HepG2 (cell line): Measurements from ENCODE around the gene TRIM66. TPM values are rescaled to one million over a fixed set of nuclear protein-coding genes. Genes with fewer than 3 reads are reported as not detected.

Experiments
- ATAC-seq: fragments of 200-7000 bp; cut with Tn5 transposase; 3 replicates; pipeline ENCODE4 v1.9.1; 2020; ENCODE audit warnings: mild to moderate bottlenecking, moderate library complexity
- BruUV-seq: library from RNA; stranded (reverse); fragments of 400-500 nt; replicated peaks from 2 replicates; lab custom pipeline; 2021; lab: Mats Ljungman, UMichigan
- CTCF ChIA-PET: fragments of 300-600 bp; formaldehyde crosslinking; extraction: SDS; loops from one replicate; lab custom pipeline; 2021; ENCODE audit warnings: low total read pairs, inconsistent platforms, low intra/inter-chr PET ratio; lab: Yijun Ruan, JAX
- POLR2A ChIA-PET: fragments of 350-600 bp; sonication (Branson Sonifier 250); formaldehyde crosslinking; loops from one replicate; lab custom pipeline; 2020; ENCODE audit warnings: antibody characterized with exemption, inconsistent platforms; lab: Yijun Ruan, JAX
- DNase-seq: peaks from one replicate; pipeline ENCODE4 v3.0.0-alpha.2; 2015; ENCODE audit warnings: low spot score
- FAIRE-seq: peaks from 3 replicates; lab custom pipeline; 2011; peaks lifted over from hg19 to GRCh38; lab: Jason Lieb, UNC
- H2AFZ ChIP-seq: one replicate; pipeline ENCODE4 v1.6.1; 2011; ENCODE audit warnings: low read length, inconsistent platforms
- H3K27ac ChIP-seq: fragments of 300-600 bp; 3 replicates; pipeline ENCODE4 v1.8.0; 2011; ENCODE audit warnings: mixed run types, mild to moderate bottlenecking, mixed read lengths, low read length, inconsistent platforms; ENCODE audit not compliant: insufficient read depth; ENCODE audit errors: extremely low read length
- H3K27me3 ChIP-seq, 2 experiments: fragments of 200-600 bp in 1 of 2; 2 replicates in 1 of 2; 3 replicates in 1 of 2; pipeline versions ENCODE4 v1.6.0 to v1.8.0; 2011; ENCODE audit warnings: low read length in 2 of 2, mild to moderate bottlenecking in 2 of 2, moderate library complexity in 2 of 2, inconsistent platforms in 1 of 2; ENCODE audit not compliant: insufficient read depth in 2 of 2, control insufficient read depth in 1 of 2
- H3K36me3 ChIP-seq, 2 experiments: fragments of 200-600 bp in 1 of 2; replicated peaks in 1 of 2; 2 replicates in 1 of 2; 3 replicates in 1 of 2; pipeline versions ENCODE4 v1.5.1 to v1.8.0; 2011; ENCODE audit warnings: low read length in 2 of 2, inconsistent platforms in 1 of 2; ENCODE audit not compliant: insufficient read depth in 2 of 2, control insufficient read depth in 1 of 2
- H3K4me1 ChIP-seq: 2 replicates; pipeline ENCODE4 v1.5.1; 2012; ENCODE audit warnings: low read length, inconsistent platforms; ENCODE audit not compliant: insufficient read depth
- H3K4me2 ChIP-seq: 2 replicates; pipeline ENCODE4 v1.6.0; 2011; ENCODE audit warnings: low read depth, low read length, inconsistent platforms
- H3K4me3 ChIP-seq, 3 experiments: fragments of 200-600 bp in 1 of 3; sonication (generic), shearing (Covaris generic) in 1 of 3; replicated peaks in 1 of 3; 2 replicates each; pipeline ENCODE4 v1.5.1; 2011 to 2016; ENCODE audit warnings: low read length in 3 of 3, inconsistent platforms in 2 of 3, low read depth in 2 of 3, mild to moderate bottlenecking in 2 of 3, control low read depth in 1 of 3, mixed read lengths in 1 of 3; ENCODE audit not compliant: insufficient read depth in 1 of 3
- H3K79me2 ChIP-seq: one replicate; pipeline ENCODE4 v1.6.1; 2011; ENCODE audit warnings: low read length, inconsistent platforms; ENCODE audit not compliant: insufficient read depth
- H3K9ac ChIP-seq: 2 replicates; pipeline ENCODE4 v1.6.0; 2011; ENCODE audit warnings: mild to moderate bottlenecking, low read depth, low read length, inconsistent platforms; ENCODE audit not compliant: insufficient read depth
- H3K9me3 ChIP-seq: 2 replicates; pipeline ENCODE4 v1.5.1; 2012; ENCODE audit warnings: mild to moderate bottlenecking, low read length
- H4K20me1 ChIP-seq: 2 replicates; pipeline ENCODE4 v1.6.0; 2011; ENCODE audit warnings: inconsistent platforms, mild to moderate bottlenecking, low read length, moderate library complexity; ENCODE audit not compliant: insufficient read depth
- CBX1 ChIP-seq: IDR thresholded peaks from one replicate; pipeline ENCODE4 v1.6.1; 2016; ENCODE audit warnings: antibody characterized with exemption, low read depth
- FOXC1 ChIP-seq: sonication (generic); formaldehyde crosslinking; IDR thresholded peaks from 2 replicates; pipeline ENCODE4 v1.8.0; 2022; ENCODE audit warnings: mild to moderate bottlenecking, missing genetic modification reagents, borderline replicate concordance
- GATAD1 ChIP-seq: IDR thresholded peaks from 2 replicates; pipeline ENCODE4 v1.6.1; 2016; ENCODE audit warnings: missing genetic modification reagents, missing compliant biosample characterization
- HNRNPLL ChIP-seq: fragments of 200-400 bp; formaldehyde crosslinking; IDR thresholded peaks from 2 replicates; pipeline ENCODE4 v1.6.1; 2017; ENCODE audit warnings: mild to moderate bottlenecking, low read depth, low read length; ENCODE audit not compliant: poor library complexity, severe bottlenecking
- MAFG ChIP-seq: sonication (generic); formaldehyde crosslinking; IDR thresholded peaks from 2 replicates; pipeline ENCODE4 v1.5.1; 2020; ENCODE audit warnings: mild to moderate bottlenecking, missing genetic modification reagents
- MIER3 ChIP-seq: IDR thresholded peaks from 2 replicates; pipeline ENCODE4 v1.6.1; 2016; ENCODE audit warnings: missing compliant biosample characterization, borderline replicate concordance
- SCMH1 ChIP-seq: sonication (generic); formaldehyde crosslinking; IDR thresholded peaks from 2 replicates; pipeline ENCODE4 v1.9.0; 2021; ENCODE audit warnings: missing genetic modification reagents, mild to moderate bottlenecking, borderline replicate concordance
- SMC3 ChIP-seq: IDR thresholded peaks from 2 replicates; pipeline ENCODE4 v1.6.1; 2011; ENCODE audit warnings: low read length, improper control_type of control experiment
- TIGD3 ChIP-seq: sonication (generic); formaldehyde crosslinking; IDR thresholded peaks from 2 replicates; pipeline ENCODE4 v1.5.1; 2020; ENCODE audit warnings: mild to moderate bottlenecking, missing genetic modification reagents, borderline replicate concordance
- ZBTB20 ChIP-seq: sonication (generic); formaldehyde crosslinking; IDR thresholded peaks from 2 replicates; pipeline ENCODE4 v1.8.1; 2023; ENCODE audit warnings: missing genetic modification reagents, low read depth, mild to moderate bottlenecking, borderline replicate concordance
- ZFP41 ChIP-seq: sonication (generic); formaldehyde crosslinking; IDR thresholded peaks from 2 replicates; pipeline ENCODE4 v1.4.0; 2020; ENCODE audit warnings: mild to moderate bottlenecking, missing genetic modification reagents, borderline replicate concordance
- ZNF333 ChIP-seq: sonication (generic); formaldehyde crosslinking; IDR thresholded peaks from 2 replicates; pipeline ENCODE4 v1.4.0; 2020; ENCODE audit warnings: mild to moderate bottlenecking, missing genetic modification reagents, borderline replicate concordance
- ZNF383 ChIP-seq: sonication (generic); formaldehyde crosslinking; IDR thresholded peaks from 2 replicates; pipeline ENCODE4 v1.4.0; 2020; ENCODE audit warnings: missing genetic modification reagents, mild to moderate bottlenecking, borderline replicate concordance
- ZNF550 ChIP-seq: sonication (generic); formaldehyde crosslinking; IDR thresholded peaks from 2 replicates; pipeline ENCODE4 v1.4.0; 2020; ENCODE audit warnings: mild to moderate bottlenecking, missing genetic modification reagents, borderline replicate concordance
- ZNF552 ChIP-seq: sonication (generic); formaldehyde crosslinking; IDR thresholded peaks from 2 replicates; pipeline ENCODE4 v1.9.0; 2022; ENCODE audit warnings: missing genetic modification reagents, mild to moderate bottlenecking, borderline replicate concordance
- WGBS: methylation state at CpG from one replicate; pipeline ENCODE4 v1.1.6; 2017; ENCODE audit warnings: low lambda C conversion rate; 5-methylcytosine and 5-hydroxymethylcytosine counted together
- in situ Hi-C: cut with HindIII; loops from 2 replicates; pipeline ENCODE4 v1.10.0; 2017; ENCODE audit warnings: low pct_unique_long_range_greater_than_20kb; ENCODE audit not compliant: extremely low pct_ligation_motif_present
- intact Hi-C: fragments of 100-400 bp; cut with micrococcal nuclease; formaldehyde crosslinking; loops from one replicate; pipeline ENCODE4 v1.10.0; 2022; ENCODE audit not compliant: unreplicated experiment
- polyA plus RNA-seq, 8 experiments: library from polyadenylated mRNA; depleted of rRNA in 3 of 8; stranded (reverse) in 7 of 8; unstranded in 1 of 8; fragments of >200 nt; fragmentation: Illumina TruSeq in 4 of 8; extraction: Trizol in 4 of 8; gene quantifications; 2 replicates each; pipeline versions ENCODE4 v1.2.1 to v1.2.3, GENCODE V29; 2011 to 2016; ENCODE audit warnings: low read depth in 4 of 8, missing spikeins in 1 of 8, mixed read lengths in 1 of 8; ENCODE audit not compliant: insufficient read depth in 1 of 8
- total RNA-seq, 5 experiments: library from RNA; depleted of rRNA; stranded (reverse); fragments of >200 nt; fragmentation: Illumina TruSeq; extraction: Trizol; gene quantifications; 2 replicates each; pipeline ENCODE4 v1.2.3, GENCODE V29; 2016; ENCODE audit warnings: low read depth in 1 of 5
- TF ChIP-seq, protein P1 (sequence below): sonication (generic); formaldehyde crosslinking; IDR thresholded peaks from 2 replicates; pipeline ENCODE4 v1.4.0; 2020; ENCODE audit warnings: missing genetic modification reagents
- TF ChIP-seq, protein P2 (sequence below): conservative IDR thresholded peaks from 2 replicates; pipeline ENCODE4 v1.6.1; 2018; ENCODE audit warnings: missing genetic modification reagents
- TF ChIP-seq, protein P3 (sequence below): sonication (generic); formaldehyde crosslinking; IDR thresholded peaks from 2 replicates; pipeline ENCODE4 v1.4.0; 2020; ENCODE audit warnings: missing genetic modification reagents
- TF ChIP-seq, protein P4 (sequence below): sonication (generic); formaldehyde crosslinking; IDR thresholded peaks from 2 replicates; pipeline ENCODE4 v1.4.0; 2020; ENCODE audit warnings: missing genetic modification reagents; ENCODE audit errors: not compliant biosample characterization

TRIM66 gene
- total and polyA plus RNA-seq, 2 of the 13 experiments (the other 11 are each of a cell fraction or from before 2014, with no cell fraction given) = 4.9 to 6.1 TPM

DNA sequence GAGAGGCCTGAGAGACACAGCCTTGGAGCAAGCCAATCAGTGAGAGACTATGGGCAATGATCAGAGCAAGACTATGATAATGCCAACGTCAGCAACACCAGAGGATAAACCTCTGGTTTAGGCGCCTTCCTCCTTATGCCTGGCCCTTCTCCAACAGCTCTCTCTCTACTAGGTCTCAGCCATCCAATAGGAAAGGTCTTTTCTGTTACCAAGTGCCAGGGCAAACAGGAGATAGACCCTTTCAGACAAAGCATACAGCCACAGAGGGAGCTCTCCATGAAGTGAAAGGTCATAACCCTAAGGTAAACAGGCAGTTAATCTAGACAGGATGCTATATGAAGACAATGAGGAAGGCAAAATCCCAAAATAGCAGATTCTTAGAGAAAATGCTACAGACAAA, 98.0 kb downstream of the TRIM66 start:
- H3K27ac ChIP-seq = no peak overlapping the region
- no peaks in the 10 kb centered on the region for H3K9me3 ChIP-seq
- H3K79me2 ChIP-seq = no peaks in the 10 kb centered on the region
- no peak overlapping the region for H2AFZ ChIP-seq
- H3K27me3 ChIP-seq = no peaks in the 10 kb centered on the region
- ATAC-seq = peak; percentile 97
- FAIRE-seq = peak; percentile 43
- intact Hi-C loops (no loop called here), in situ Hi-C loops (no loop called here)
- no peak overlapping the region for H3K9ac ChIP-seq
- no TSS peak for BruUV-seq
- no peak overlapping the region for H3K4me3 ChIP-seq
- 0% methylated on average over 2 of the region's 2 CpGs for WGBS
- POLR2A ChIA-PET = interaction anchor here (1.8 kb wide), 1 partner anchor 10 kb away, joined by 6 read pairs; the partner anchor contains the start of gene STK33
- CTCF ChIA-PET = no interaction called here
- no peaks in the 10 kb centered on the region for H4K20me1 ChIP-seq
- H3K4me1 ChIP-seq = peaks cover 12% of the 10 kb centered on the region
- no peaks in the 10 kb centered on the region for H3K36me3 ChIP-seq
- peak; percentile 62 for DNase-seq
- peak overlapping the region; percentile 37; the same call in 1 of the 2 replicates for H3K4me2 ChIP-seq
- TF ChIP-seq FOXC1 (CRISPR knock-in tag) (no peak), ZNF550 (no peak), ZNF383 (CRISPR knock-in tag) (no peak), CBX1 (no peak), SMC3 (no peak), TIGD3 (CRISPR knock-in tag) (no peak), ZNF333 (no peak), ZFP41 (CRISPR knock-in tag) (no peak), MAFG (CRISPR knock-in tag) (no peak), MIER3 (CRISPR knock-in tag) (no peak), ZBTB20 (CRISPR knock-in tag) (no peak), HNRNPLL (no peak), ZNF552 (CRISPR knock-in tag) (no peak), GATAD1 (no peak), SCMH1 (CRISPR knock-in tag) (no peak)
- TF ChIP-seq, protein P1, sequence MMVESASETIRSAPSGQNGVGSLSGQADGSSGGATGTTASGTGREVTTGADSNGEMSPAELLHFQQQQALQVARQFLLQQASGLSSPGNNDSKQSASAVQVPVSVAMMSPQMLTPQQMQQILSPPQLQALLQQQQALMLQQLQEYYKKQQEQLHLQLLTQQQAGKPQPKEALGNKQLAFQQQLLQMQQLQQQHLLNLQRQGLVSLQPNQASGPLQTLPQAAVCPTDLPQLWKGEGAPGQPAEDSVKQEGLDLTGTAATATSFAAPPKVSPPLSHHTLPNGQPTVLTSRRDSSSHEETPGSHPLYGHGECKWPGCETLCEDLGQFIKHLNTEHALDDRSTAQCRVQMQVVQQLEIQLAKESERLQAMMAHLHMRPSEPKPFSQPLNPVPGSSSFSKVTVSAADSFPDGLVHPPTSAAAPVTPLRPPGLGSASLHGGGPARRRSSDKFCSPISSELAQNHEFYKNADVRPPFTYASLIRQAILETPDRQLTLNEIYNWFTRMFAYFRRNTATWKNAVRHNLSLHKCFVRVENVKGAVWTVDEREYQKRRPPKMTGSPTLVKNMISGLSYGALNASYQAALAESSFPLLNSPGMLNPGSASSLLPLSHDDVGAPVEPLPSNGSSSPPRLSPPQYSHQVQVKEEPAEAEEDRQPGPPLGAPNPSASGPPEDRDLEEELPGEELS (CRISPR knock-in tag) = no peak
- TF ChIP-seq, protein P2, sequence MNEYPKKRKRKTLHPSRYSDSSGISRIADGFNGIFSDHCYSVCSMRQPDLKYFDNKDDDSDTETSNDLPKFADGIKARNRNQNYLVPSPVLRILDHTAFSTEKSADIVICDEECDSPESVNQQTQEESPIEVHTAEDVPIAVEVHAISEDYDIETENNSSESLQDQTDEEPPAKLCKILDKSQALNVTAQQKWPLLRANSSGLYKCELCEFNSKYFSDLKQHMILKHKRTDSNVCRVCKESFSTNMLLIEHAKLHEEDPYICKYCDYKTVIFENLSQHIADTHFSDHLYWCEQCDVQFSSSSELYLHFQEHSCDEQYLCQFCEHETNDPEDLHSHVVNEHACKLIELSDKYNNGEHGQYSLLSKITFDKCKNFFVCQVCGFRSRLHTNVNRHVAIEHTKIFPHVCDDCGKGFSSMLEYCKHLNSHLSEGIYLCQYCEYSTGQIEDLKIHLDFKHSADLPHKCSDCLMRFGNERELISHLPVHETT (CRISPR knock-in tag) = no peak
- TF ChIP-seq, protein P3, sequence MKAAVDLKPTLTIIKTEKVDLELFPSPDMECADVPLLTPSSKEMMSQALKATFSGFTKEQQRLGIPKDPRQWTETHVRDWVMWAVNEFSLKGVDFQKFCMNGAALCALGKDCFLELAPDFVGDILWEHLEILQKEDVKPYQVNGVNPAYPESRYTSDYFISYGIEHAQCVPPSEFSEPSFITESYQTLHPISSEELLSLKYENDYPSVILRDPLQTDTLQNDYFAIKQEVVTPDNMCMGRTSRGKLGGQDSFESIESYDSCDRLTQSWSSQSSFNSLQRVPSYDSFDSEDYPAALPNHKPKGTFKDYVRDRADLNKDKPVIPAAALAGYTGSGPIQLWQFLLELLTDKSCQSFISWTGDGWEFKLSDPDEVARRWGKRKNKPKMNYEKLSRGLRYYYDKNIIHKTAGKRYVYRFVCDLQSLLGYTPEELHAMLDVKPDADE (CRISPR knock-in tag) = no peak
- TF ChIP-seq, protein P4, sequence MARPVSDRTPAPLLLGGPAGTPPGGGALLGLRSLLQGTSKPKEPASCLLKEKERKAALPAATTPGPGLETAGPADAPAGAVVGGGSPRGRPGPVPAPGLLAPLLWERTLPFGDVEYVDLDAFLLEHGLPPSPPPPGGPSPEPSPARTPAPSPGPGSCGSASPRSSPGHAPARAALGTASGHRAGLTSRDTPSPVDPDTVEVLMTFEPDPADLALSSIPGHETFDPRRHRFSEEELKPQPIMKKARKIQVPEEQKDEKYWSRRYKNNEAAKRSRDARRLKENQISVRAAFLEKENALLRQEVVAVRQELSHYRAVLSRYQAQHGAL (CRISPR knock-in tag) = no peak
